ENCODE data around the gene CMBL. TPM values are rescaled to one million over a fixed set of nuclear protein-coding genes. Genes with fewer than 3 reads are reported as not detected.
A peak's percentile ranks its signal among the peaks of the same experiment; 100 is the strongest.

The CMBL gene
- total RNA-seq, 1 donor = 8.2 TPM

- no peak overlapping the region for H3K4me3 ChIP-seq (ENCODE audit: low read depth, low read length)
- no peak for DNase-seq (ENCODE audit: low read depth)
- TF ChIP-seq, protein P1, sequence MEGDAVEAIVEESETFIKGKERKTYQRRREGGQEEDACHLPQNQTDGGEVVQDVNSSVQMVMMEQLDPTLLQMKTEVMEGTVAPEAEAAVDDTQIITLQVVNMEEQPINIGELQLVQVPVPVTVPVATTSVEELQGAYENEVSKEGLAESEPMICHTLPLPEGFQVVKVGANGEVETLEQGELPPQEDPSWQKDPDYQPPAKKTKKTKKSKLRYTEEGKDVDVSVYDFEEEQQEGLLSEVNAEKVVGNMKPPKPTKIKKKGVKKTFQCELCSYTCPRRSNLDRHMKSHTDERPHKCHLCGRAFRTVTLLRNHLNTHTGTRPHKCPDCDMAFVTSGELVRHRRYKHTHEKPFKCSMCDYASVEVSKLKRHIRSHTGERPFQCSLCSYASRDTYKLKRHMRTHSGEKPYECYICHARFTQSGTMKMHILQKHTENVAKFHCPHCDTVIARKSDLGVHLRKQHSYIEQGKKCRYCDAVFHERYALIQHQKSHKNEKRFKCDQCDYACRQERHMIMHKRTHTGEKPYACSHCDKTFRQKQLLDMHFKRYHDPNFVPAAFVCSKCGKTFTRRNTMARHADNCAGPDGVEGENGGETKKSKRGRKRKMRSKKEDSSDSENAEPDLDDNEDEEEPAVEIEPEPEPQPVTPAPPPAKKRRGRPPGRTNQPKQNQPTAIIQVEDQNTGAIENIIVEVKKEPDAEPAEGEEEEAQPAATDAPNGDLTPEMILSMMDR (IDR thresholded peaks at IDR 0.05; ENCODE audit: insufficient read depth, low read depth, low read length) = no peak
Measured at GRCh38 chr5:10235350-10235749, 72.4 kb downstream of the CMBL start.

DNA sequence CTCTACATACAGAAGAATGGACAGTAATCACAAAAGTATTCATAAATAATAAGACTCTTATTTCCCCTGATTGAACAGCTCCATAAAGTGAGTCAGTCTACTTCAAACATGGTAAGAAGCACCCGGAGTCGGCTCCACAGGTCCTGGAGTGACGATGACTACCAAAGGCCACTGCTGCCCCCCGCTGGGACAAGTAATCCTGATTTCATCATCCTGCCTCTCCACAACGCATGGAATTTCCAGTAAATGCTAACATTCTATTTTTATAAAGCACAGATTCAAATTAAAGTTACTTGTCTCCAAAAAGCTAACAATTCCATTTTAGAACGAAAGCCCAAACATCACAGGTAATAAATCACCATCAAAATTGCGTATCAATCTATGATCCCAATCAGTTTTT lies 74.2 kb downstream of the CMBL start:
- TF ChIP-seq, protein P1 (IDR thresholded peaks at IDR 0.05; ENCODE audit: insufficient read depth, low read depth, low read length) = peak; percentile 39
- no peak overlapping the region for H3K4me3 ChIP-seq (ENCODE audit: low read depth, low read length)
- peak; percentile 82 for DNase-seq (ENCODE audit: low read depth)

DNA sequence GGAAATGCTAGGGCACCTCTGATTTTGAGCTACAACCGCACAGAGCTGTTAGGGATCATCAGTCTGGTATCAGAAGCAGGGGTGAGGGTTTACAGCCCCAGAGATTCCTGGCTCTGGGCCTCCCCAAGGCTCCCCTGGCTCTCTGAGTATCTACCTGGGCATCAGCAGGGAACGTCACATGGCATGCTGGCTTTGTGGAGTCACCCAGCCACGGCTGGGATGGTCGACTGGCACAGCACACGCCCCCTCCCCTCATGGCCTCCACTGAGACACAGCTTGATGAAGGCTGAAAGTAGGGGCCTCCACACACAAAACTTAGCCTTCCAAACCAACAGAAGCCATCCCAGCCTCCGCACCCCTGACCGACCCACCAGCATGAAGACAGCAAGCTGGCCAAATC lies 74.7 kb downstream of the CMBL start:
- DNase-seq (ENCODE audit: low read depth) = no peak
- TF ChIP-seq, protein P1 (IDR thresholded peaks at IDR 0.05; ENCODE audit: insufficient read depth, low read depth, low read length) = no peak
- no peak overlapping the region for H3K4me3 ChIP-seq (ENCODE audit: low read depth, low read length)

DNA sequence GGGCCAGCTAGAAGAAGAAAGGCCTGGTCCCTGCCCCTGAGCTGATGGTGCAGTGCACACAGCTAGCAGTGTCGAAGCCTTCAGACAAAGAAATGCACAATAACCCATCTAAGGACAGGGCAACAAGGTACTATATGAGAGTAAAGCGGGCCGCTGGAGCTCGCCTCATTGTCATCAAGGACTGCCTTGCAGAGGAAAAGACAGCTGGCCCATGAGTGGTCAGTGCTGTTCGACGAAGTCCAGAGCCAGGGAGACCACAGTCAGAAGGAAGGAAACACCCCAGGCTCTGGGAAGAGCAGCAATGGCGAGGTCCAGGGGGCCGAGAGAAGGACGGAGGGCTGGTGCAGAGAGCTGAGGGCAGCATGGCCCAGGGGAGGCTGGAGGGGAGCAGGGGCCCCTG lies 75.3 kb downstream of the CMBL start:
- no peak for DNase-seq (ENCODE audit: low read depth)
- TF ChIP-seq, protein P1 (IDR thresholded peaks at IDR 0.05; ENCODE audit: insufficient read depth, low read depth, low read length) = no peak
- no peak overlapping the region for H3K4me3 ChIP-seq (ENCODE audit: low read depth, low read length)

- TF ChIP-seq, protein P1 (IDR thresholded peaks at IDR 0.05; ENCODE audit: insufficient read depth, low read depth, low read length) = no peak
- H3K4me3 ChIP-seq (ENCODE audit: low read depth, low read length) = no peak overlapping the region
- DNase-seq (ENCODE audit: low read depth) = no peak
Measured at GRCh38 chr5:10229306-10230048, 78.2 kb downstream of the CMBL start.

DNA sequence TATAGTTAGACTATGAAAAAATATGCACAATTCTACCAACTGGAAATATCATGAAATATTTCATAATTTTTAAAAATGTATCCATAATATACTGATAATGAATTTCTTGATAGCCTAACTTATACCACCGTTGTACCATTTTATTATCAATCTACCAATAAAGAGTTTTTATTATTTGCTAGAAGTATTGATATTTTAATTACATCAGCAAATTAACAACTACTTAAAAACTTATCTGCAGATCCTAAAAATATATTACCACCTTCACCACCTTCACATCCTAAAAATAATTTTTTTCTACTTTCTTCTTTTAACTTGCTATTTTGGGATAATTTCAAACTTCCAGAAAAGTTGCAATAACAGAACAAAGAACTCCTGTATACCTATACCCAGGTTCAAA lies 79.4 kb downstream of the CMBL start:
- DNase-seq (ENCODE audit: low read depth) = no peak
- no peak overlapping the region for H3K4me3 ChIP-seq (ENCODE audit: low read depth, low read length)
- TF ChIP-seq, protein P1 (IDR thresholded peaks at IDR 0.05; ENCODE audit: insufficient read depth, low read depth, low read length) = no peak

Small RNA genes lying within 50 kb of the gene (small RNA-seq; reads per million reads assigned to genes)
- gene RF00019 = not detected

Other genes with a start within 250 kb of the CMBL start
- gene ATPSCKMT, start 58.0 kb downstream of the CMBL start, total RNA-seq = 13.2 and 16.8 TPM in 2 replicates
- 313 and 425 TPM in 2 replicates for gene CCT5, start 57.6 kb downstream of the CMBL start, total RNA-seq
- 40.6 and 69.5 TPM in 2 replicates for gene MARCHF6, start 45.8 kb upstream of the CMBL start, total RNA-seq
- gene ROPN1L, start 134.0 kb upstream of the CMBL start, total RNA-seq = 0.32 and 0.43 TPM in 2 replicates